ENCODE results near the gene PMM2. TPM values are rescaled to one million over a fixed set of nuclear protein-coding genes. Genes with fewer than 3 reads are reported as not detected.

Gene PMM2
- total RNA-seq, 1 experiment from 2014 or later, result 59.4 TPM

- DNase-seq (ENCODE audit: unreplicated experiment), result no peak
- intact Hi-C loops (cut with micrococcal nuclease), result no loop called here
- Mint-ChIP-seq H3K27me3 (ENCODE audit: insufficient read depth, unreplicated experiment) (no peaks in the 10 kb centered on the region), H3K4me1 (ENCODE audit: insufficient read depth, unreplicated experiment) (peaks cover 35% of the 10 kb centered on the region), H3K9me3 (ENCODE audit: unreplicated experiment) (no peaks in the 10 kb centered on the region), H3K36me3 (ENCODE audit: insufficient read depth, unreplicated experiment) (peaks cover 4% of the 10 kb centered on the region), H3K4me3 (ENCODE audit: unreplicated experiment) (peak overlapping the region; percentile 87), H3K27ac (ENCODE audit: low read depth, unreplicated experiment) (peak overlapping the region; percentile 86)
- POLR2A ChIA-PET, result interaction anchor here (0.6 to 2.1 kb wide), 8 partner anchors 13 to 1807 kb away, joined by 3 to 14 read pairs (median 4); partner anchors contain the start of genes PMM2 and TMEM186
- TF ChIP-seq CTCF (IDR thresholded peaks at IDR 0.05; ENCODE audit: unreplicated experiment), result no peak
- CTCF ChIA-PET, result interaction anchor here (0.7 to 1.9 kb wide), 4 partner anchors 12 to 190 kb away, joined by 4 to 9 read pairs (median 5); no protein-coding TSS in a partner anchor
- BruUV-seq (replicated peaks), result no TSS peak
Observed at GRCh38 chr16:8867216-8867931, 69.7 kb downstream of the PMM2 start.

- Mint-ChIP-seq H3K4me1 (ENCODE audit: insufficient read depth, unreplicated experiment) (peaks cover 35% of the 10 kb centered on the region), H3K4me3 (ENCODE audit: unreplicated experiment) (peak overlapping the region; percentile 87), H3K36me3 (ENCODE audit: insufficient read depth, unreplicated experiment) (no peaks in the 10 kb centered on the region), H3K27ac (ENCODE audit: low read depth, unreplicated experiment) (peak overlapping the region; percentile 86), H3K9me3 (ENCODE audit: unreplicated experiment) (no peaks in the 10 kb centered on the region), H3K27me3 (ENCODE audit: insufficient read depth, unreplicated experiment) (no peaks in the 10 kb centered on the region)
- no peak for TF ChIP-seq CTCF (IDR thresholded peaks at IDR 0.05; ENCODE audit: unreplicated experiment)
- ChIA-PET CTCF (interaction anchor here (0.6 to 1.9 kb wide), 6 partner anchors 11 to 165 kb away, joined by 3 to 9 read pairs (median 4); no protein-coding TSS in a partner anchor), POLR2A (interaction anchor here (0.6 to 2.1 kb wide), 17 partner anchors 8 to 1877 kb away, joined by 3 to 14 read pairs (median 3); partner anchors contain the start of genes METTL22, PMM2 and TMEM186)
- TSS peak; percentile 56 for BruUV-seq (replicated peaks)
- peak; percentile 22 for DNase-seq (ENCODE audit: unreplicated experiment)
- intact Hi-C loops (cut with micrococcal nuclease), result no loop called here
Observed at GRCh38 chr16:8867932-8868415, 70.3 kb downstream of the PMM2 start.

- H3K9me3 Mint-ChIP-seq (ENCODE audit: unreplicated experiment), result no peaks in the 10 kb centered on the region
- peak within 1 kb of the TSS; percentile 87 for H3K4me3 Mint-ChIP-seq (ENCODE audit: unreplicated experiment)
- peak within 1 kb of the TSS; percentile 86 for H3K27ac Mint-ChIP-seq (ENCODE audit: low read depth, unreplicated experiment)
- no TSS peak for BruUV-seq (replicated peaks)
- no peaks in the 10 kb centered on the region for H3K27me3 Mint-ChIP-seq (ENCODE audit: insufficient read depth, unreplicated experiment)
- peak; percentile 90 for DNase-seq (ENCODE audit: unreplicated experiment)
- TF ChIP-seq CTCF (IDR thresholded peaks at IDR 0.05; ENCODE audit: unreplicated experiment), result no peak
- intact Hi-C loops (cut with micrococcal nuclease), result no loop called here
- POLR2A ChIA-PET, result interaction anchor here (0.6 to 2.1 kb wide), 23 partner anchors 8 to 1876 kb away, joined by 3 to 14 read pairs (median 3); partner anchors contain the start of genes METTL22, PMM2, TMEM186 and USP7
- CTCF ChIA-PET, result interaction anchor here (0.6 to 1.9 kb wide), 6 partner anchors 11 to 164 kb away, joined by 3 to 9 read pairs (median 3); no protein-coding TSS in a partner anchor
- peaks cover 35% of the 10 kb centered on the region for H3K4me1 Mint-ChIP-seq (ENCODE audit: insufficient read depth, unreplicated experiment)
- no peaks in the 10 kb centered on the region for H3K36me3 Mint-ChIP-seq (ENCODE audit: insufficient read depth, unreplicated experiment)
Observed at GRCh38 chr16:8868416-8869211, 71.0 kb downstream of the PMM2 start, which contains the start of gene CARHSP1. Gene CARHSP1, minus strand, starts transcription at chr16:8869006. Its CDS starts 9,678 bp downstream, at chr16:8859328.

Measured in MCF 10A (cell line).